HG02623 (cell line): Measurements from ENCODE around the gene MYH14.
"Not testable (repeated sequence)": the region's sequence is repeated elsewhere in the genome, so short reads cannot be mapped to it uniquely, and the experiment has no call there.

Experiments used
- ATAC-seq: cut with Tn5 transposase; IDR thresholded peaks from one replicate; pipeline ENCODE4 v1.9.1; 2021; ENCODE audit warnings: moderate library complexity; ENCODE audit not compliant: unreplicated experiment

MYH14 gene

DNA sequence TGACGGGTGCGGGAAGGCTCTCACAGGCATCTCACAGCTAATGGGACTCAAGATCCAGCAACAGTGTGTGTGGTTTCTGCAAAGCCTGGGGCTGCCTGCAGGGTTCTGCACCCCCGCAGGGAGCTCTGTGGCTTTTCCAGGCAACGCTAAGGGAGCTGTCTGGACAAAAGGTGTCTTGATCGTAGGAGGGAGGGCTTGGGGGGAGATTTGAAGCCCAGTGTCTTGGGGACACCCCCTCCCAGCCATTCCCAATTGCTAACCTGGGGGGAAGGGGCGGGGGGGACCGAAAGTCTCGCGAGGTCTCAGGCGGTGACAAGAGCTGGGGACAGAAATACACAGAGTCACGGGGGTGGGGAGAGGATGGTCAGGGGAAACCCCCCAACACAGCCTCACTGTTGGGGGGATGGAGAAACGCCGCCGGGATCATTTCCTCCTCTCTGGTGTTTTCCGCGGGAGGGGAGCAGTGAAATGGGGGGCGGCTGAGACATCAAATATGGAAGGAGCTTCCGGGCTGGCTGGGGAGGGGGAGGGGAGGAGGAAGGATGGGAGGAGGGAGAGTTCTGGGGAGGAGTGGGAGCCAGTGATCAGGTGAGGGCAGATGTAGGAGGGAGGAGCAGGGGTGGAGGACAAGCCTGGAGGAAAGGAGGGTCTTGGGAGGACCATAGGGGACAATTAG is 112.5 kb downstream of the MYH14 start:
- no peak for ATAC-seq

DNA sequence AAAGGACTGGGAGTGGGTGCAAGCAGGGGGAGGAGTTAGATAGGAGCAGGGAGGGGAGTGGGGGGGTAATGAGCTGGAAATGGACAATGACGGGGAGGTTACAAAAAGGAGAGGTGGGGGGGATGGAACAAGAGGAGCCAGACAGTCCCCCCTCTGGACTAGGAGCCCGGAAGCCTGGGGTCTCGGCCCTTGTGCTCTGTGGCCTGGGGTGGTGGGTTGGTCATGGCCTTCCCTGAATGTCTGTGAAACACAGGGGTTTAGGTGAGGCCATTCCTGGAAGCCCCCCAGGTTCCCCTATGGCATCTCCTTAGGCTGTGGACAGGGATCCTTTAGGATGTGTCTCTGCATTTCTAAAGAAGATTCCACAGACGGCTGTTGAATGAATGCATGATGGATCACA is 113.7 kb downstream of the MYH14 start:
- no peak for ATAC-seq

DNA sequence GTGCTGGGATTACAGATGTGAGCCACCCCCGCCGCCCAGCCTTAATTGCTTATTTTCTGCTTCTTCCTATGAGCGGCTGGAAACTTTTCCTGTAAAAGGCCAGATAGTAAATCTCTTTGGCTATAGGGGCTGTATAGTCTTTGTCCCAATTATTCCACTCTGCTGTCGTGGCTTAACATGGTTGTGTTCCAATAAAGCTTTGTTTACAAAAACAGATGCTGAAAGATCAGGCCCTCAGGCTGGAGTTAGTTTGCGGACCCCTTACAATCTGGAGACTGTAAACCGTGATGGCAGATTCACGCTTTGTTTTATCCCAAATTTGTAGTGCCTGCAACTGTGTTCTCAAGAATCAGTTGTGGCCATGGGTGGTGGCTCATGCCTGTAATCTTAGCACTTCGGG is 115.0 kb downstream of the MYH14 start:
- no peak for ATAC-seq

DNA sequence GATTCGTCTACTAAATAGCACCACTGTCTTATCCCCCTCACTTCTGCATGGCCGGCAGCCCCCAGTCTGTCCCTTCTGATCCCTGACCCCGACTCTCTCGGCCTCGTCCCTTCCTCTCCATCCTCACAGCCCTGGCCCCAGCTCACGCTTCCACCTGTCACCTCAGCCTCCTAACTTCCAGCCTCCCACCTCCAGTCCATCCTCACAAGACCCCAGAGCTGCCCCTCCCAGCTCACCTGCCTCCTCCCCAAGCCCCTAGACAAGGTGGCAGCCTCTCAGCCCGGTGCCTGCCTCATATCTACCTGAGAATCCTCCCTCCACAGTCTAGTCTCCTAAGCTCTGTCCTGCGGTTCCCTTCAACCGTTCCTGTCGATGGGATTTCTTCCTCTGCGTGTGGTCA is 115.7 kb downstream of the MYH14 start:
- ATAC-seq: no peak

DNA sequence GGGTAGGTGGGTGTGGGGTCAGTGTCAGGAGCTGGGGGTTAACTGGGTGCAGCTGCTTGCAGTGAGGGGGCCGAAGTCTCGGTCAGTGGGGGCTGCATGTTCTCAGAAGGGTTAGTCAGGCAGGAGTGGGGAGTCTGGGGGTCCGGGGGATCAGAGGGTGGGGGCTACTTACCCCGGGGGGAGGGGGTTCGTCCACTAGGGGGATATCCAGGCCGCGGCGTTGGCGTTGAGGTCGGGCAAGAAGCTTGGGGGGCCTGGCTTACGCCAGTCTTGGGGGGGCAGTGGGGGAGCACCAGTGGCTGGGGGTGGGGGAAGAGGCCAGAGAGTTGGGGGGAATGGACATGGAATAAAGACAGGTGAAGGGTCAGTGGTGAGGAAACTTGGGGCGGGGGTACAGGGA is 116.6 kb downstream of the MYH14 start:
- ATAC-seq: no peak

DNA sequence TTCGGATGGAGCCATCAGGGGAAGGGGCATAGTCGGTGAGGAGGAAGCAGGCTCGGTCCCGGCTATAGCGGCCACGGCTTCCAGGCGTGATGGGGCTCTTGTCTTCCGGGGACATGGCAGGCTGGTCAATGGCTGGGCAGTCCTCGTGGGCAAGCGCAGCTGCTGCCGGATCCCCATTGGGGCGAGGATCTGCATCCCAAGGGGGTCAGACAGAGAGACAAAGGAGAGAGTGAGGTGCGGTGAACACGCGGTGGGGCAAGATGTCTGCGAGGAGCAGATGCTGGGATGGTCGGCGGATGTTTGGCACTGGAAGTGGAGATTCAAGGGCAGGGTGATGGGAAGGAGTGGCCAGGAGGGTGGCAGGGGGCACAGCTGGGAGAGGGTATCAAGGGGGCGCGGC is 117.2 kb downstream of the MYH14 start:
- no peak for ATAC-seq

DNA sequence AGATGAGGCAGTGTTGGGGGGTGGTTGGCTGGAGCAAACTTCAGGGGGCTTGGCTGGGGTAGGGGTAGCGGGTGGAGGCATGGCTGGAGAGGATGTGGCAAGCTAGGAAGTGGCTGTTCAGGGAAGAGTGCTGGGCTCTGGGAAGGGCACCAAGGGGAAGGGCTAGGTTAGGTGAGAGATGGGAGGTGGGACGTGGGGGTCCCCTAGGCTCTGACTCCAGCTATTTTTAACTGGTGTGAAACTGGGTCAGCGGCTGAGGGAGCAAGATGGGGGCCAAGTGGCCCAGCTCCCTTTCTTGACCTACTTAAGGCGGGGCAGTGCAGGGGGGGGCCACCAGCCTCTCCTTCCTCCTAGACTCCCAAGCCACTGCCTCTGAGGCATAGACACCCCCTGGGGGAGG is 118.4 kb downstream of the MYH14 start:
- ATAC-seq: no peak

DNA sequence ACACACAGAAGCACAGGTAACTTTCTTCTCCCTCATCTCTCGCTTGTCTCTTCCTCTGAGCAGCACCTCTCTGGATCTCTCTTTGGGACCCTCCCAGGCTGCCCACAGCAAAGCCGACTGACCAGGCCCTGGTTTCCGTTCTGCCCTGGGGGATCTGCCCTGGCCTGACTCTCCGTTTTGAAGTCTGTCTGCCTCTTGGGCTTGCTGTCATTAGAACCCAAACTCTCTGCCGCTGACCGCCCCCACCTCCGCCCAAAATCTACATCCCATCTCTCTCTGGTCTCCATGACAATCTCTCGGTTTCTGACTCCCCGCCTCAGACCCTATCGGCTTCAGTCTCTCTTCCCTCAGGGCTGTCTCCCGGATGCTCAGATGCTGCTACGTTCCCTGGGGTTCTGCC is 118.8 kb downstream of the MYH14 start:
- ATAC-seq: no peak

DNA sequence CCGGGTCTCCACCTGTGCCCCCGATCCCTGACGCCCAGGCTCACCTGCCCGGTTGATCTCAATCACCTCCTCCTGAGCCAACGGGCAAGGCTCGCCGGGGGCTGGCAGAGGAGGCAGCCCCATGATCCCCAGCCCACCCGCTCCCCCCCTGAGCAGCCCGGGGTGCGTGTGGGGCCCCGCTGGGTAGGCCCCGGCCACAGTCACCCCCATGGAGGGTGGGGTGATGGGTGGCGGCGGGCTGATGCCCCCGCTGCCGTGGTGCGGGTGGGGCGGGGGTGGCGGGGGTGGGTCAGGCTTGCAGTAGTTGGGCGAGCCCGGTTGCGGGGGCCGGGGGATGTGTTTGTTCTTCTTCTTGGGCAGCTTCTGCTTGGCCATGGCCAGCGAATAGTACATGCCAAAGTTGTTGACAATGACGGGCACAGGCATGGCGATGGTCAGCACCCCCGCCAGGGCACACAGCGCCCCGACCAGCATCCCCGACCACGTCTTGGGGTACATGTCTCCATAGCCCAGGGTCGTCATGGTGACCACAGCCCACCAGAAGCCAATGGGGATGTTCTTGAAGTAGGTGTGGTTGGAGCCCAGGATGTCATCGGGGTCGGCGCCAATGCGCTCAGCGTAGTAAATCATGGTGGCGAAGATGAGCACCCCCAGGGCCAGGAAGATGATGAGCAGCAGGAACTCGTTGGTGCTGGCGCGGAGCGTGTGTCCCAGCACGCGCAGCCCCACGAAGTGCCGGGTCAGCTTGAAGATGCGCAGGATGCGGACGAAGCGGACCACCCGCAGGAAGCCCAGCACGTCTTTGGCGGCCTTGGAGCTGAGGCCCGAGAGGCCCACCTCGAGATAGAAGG is 119.7 kb downstream of the MYH14 start:
- ATAC-seq: no peak

DNA sequence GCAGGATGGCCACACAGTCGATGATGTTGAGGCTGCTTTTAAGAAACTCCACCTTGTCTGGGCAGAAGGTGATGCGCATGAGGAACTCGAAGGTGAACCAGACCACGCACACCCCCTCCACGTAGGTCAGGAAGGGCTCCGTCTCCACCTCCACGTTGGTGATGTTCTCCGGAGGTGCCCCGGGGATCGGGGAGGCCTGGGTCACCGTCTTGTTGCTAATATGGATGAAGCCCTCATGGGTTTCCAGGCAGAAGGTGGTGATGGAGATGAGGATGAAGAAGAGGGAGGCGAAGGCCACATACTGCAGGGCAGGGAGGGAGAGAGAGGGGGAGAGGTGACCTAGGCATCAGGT is 120.3 kb downstream of the MYH14 start:
- ATAC-seq: no peak

DNA sequence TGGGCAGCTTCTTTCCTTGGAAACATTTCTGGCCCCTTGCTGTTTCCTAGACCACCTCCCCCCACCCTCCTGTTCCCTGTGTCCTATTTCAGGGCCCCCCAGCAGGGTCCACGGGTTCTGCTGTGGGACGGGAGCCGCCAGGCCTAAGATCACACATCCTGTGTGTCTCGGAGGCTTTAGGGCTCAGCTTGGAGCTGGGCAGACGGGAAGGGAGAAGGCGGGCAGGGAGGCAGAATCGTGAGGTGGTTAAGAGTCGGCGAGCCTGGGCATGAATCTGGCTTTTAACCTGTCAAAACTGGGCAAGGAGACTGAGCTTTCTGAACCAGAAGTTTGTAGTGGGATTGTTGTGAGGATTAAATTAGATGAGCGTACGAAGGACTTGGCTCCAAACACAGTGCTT is 120.9 kb downstream of the MYH14 start:
- no peak for ATAC-seq

DNA sequence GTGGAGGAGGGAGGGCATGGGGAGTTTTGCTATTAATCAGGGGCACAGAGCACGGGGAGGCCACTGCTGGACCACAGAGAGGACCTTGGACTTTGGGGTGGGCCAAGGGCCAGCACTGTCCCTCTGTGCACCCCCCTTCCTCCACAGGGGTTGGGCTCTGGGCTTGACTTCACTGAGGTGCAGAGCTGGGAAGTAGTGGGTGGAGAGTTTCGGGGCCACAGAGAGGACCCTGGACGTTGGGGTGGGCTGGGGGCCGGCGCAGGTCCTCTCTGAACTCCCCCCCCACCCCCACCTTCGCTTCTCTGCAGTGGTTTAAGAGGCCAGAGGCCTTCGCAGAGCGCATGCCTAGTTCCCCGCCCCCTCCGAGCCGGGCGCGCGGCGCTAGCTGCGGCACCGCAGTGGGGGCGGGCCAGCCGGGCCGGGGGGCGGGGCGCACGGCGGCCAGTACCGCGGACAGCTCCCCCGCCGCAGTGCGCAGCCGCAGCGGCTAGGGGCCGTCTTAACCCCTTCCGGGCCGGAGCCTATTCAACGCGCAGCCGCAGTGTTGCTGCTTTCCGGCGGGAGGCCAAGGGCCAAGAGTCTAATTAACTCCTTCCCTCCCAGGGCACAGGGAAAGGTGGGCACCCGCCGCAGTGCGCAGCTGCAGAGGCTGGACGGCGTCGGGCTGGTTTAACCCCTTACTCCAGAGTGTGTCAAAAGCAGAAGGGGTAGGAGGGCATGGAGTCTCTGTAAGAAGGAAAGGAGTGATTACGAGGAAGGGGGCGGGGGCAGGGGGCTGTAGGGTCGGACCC is 122.1 kb downstream of the MYH14 start:
- no peak for ATAC-seq

DNA sequence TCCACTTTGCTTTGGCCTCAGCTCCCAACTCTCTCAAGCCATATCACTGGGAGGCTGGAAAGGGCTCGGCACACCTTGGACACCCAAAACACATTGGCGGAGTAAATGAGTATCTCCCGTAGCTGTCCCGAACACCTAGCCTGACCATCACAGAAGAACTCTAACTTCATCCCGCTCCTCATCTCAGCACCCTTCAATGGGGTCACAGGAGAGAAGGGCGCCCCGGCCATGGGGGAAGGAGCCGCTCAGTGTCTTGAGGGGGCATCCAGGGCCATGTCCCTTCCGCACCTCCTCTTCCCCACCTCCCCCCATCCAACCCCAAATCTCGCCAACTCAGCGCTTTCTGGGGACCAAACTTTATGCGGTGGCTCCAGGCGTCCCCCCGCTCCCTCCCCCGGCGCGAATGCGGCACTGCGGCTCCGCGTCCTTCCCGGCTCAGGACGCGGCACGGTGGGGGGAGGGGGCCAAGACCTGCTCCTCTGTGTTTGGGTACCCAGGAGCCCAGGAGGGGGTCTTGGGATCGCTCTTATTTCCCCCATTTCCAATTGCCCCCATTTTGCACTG is 122.8 kb downstream of the MYH14 start:
- no peak for ATAC-seq

DNA sequence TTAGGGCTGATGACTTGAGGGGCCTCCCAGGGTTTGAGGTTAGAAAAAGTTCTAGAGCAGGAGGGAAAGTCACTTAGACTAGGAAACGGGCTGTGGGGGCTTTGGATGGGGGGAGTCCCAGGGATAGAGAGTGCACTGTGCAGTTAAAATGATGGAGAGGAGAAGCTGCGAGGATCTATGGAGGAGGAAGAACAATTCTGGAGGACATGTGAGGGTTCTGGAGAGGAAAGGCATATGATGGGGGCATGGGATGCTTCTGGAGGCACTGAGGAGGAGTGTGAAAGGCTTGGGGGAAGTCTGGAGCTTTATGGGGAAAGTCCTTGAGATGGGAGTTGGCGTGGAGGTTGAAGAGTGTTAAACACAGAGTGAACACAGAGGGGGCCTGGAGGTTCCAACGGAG is 123.6 kb downstream of the MYH14 start:
- ATAC-seq: no peak

DNA sequence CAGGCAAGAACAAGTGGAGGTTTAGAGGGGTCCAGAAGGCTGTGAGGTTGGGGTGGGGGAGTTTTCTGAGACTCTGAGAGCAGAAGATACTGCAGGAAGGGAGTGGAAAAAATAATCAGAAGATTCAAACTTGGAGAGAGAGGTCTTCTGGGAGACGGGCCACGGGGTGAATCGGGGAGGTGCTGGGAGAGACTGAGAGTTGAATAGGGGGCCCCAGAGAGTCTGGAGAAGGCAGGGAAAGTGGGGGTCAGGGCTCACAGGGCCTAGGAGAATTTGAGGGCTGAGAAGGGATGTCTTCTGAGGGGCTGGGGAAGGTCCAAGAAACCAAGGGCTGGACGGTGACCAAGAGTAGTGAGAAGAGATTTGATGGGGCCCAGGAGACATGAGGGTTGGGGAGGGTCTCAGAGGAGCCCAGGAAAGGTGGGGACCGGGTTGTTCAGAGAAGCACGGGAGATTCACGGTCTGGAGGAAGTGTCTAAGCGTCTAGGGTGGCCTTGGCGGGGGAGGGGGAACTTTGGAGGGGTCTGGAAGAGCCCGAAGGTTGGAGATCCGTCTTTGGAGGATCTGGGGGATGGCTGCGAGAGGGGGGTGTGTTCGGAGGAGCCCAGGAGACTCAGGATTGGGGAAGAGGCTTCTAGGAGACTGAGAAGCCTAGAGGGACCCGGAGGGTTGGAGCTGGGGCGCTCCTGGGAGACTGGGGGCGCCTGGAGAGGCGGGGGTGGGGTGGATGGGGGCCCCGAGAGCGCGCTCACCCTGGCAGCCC is 124.2 kb downstream of the MYH14 start:
- no peak for ATAC-seq

DNA sequence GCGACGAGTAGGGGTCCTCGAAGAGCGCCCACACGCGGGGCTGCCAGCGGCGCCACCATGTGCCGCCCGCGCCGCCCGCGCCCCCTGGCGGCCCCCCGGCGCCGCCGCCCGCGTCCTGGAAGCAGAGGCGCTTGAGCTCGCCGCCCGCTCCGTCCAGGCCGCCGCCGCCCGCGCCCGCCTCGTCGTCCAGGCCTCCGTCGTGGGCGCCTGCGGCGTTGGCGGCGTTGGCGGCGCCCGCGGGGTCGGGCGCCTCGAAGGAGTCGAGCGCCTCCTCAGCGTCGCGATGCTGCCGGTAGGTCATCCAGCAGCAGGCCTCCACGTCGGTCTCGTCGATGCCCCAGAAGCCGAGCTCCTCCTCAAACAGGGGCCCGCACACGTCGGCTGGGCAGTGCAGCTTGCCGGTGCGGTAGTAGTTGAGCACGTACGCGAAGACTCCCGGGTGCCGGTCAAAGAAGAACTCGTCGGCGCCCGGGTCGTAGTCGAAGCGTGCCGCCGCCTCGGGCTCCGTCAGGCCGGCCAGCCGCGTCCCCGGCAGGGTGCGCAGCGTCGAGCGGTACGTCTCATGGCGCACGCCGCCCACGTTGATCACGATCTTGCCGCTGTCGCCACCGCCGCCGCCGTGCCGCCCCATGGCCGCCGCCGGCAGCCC is 124.9 kb downstream of the MYH14 start:
- ATAC-seq: no peak

DNA sequence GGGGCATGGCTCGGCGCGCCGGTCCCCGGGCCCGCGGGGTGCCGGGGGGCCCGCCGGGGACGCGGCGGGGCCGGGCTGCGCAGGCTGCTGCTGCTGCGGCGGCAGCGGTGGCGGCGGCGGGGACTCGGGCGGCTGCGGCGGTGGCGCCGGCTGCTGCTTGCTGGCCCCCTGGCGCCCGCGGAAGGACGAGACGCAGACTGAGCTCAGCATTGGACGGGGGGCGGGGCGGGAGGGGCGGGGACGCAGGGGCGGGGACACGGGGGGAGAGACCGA is 125.4 kb downstream of the MYH14 start:
- peak; percentile 21 for ATAC-seq

DNA sequence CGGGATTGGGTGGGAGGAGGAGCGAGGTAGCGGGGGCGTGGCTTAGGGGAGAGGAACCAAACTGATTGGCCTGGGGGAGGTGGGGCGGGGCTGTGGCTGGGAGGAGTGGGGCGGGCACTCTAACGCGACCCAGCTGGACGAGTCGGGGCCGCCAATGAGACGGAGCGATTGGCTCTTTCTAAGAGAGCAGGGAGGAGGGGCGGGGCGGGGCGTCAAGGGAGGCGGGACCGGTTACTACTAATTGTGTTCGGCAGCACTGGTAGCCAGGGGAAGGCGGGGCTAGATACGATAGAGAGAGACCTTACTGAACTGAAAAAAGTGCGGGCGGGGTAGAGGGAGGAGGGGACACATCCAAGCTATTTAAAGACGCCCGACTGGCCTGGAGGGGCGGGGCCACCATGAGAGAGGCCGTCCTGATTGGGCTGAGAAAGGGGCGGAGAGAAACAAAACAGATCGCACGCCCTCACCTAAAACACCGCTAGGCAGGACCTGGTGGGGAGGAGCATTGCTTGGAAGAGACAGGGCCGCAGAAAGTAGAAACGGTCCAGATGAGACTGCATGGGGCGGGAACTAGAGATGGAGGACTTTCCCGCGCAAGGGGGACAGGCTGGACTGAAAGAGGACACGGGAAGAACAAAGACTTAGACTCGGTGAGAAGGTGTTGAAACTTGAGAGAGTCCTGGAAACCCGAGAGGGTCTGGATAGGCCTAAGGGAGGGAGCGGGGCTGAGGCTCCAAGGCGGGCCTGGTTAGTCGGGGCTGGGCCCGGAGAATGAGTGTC is 125.9 kb downstream of the MYH14 start, which contains the start of gene KCNC3:
Gene KCNC3, minus strand, starts transcription at position 232 of the 780 bp plus-strand sequence. CDS start 295 bp downstream, outside the sequence.
- peak; percentile 37 for ATAC-seq

DNA sequence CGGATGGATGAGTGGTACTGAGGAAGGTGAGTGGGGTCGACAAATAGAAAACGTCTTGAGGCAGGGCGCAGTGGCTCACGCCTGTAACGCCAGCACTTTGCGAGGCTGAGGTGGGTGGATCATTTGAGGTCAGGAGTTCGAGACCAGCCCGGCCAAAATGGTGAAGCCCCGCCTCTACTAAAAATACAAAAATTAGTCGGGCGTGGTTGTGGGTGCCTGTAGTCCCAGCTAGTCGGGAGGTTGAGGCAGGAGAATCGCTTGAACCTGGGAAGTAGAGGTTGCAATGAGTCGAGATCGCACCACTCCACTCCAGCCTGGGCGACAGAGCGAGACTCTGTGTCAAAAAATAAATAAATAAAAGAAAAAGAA is 126.5 kb downstream of the MYH14 start:
- not testable (repeated sequence) for ATAC-seq
